Naive B cell (primary cell): ENCODE results near the gene ST14. TPM values are rescaled to one million over a fixed set of nuclear protein-coding genes. Genes with fewer than 3 reads are reported as not detected.

Source experiments
- ATAC-seq, 2 donors: fragments of 150-1000 bp; cut with Tn5 transposase; 2 replicates each; pipeline ENCODE4 v1.10.0; 2021; ENCODE audit warnings: low read depth in 2 of 2, mild to moderate bottlenecking in 2 of 2, moderate library complexity in 2 of 2
- DNase-seq: peaks from one replicate; pipeline ENCODE4 v3.0.0; 2022
- H3K27ac Mint-ChIP-seq, 6 donors: one replicate each; pipeline ENCODE4 v1.8.0; 2020 to 2022; ENCODE audit warnings: mild to moderate bottlenecking in 6 of 6, mixed read lengths in 6 of 6, moderate library complexity in 5 of 6, inconsistent platforms in 2 of 6
- H3K27me3 Mint-ChIP-seq, 3 donors: one replicate each; pipeline ENCODE4 v1.8.0; 2021 to 2022; ENCODE audit warnings: mixed read lengths in 3 of 3, mild to moderate bottlenecking in 1 of 3
- H3K36me3 Mint-ChIP-seq, 2 donors: one replicate each; pipeline ENCODE4 v1.8.0; 2020 to 2022; ENCODE audit warnings: mixed read lengths in 2 of 2, inconsistent platforms in 1 of 2, mild to moderate bottlenecking in 1 of 2
- H3K4me1 Mint-ChIP-seq, 3 donors: one replicate each; pipeline ENCODE4 v1.8.0; 2020 to 2022; ENCODE audit warnings: mixed read lengths in 3 of 3, inconsistent platforms in 1 of 3, mild to moderate bottlenecking in 1 of 3, moderate library complexity in 1 of 3
- H3K4me3 Mint-ChIP-seq, 8 donors: one replicate each; pipeline ENCODE4 v1.8.0; 2020 to 2022; ENCODE audit warnings: mild to moderate bottlenecking in 8 of 8, mixed read lengths in 8 of 8, moderate library complexity in 8 of 8, inconsistent platforms in 2 of 8
- H3K9me3 Mint-ChIP-seq, 7 donors: one replicate each; pipeline ENCODE4 v1.8.0; 2020 to 2022; ENCODE audit warnings: mixed read lengths in 7 of 7, mild to moderate bottlenecking in 5 of 7, inconsistent platforms in 2 of 7, moderate library complexity in 1 of 7
- polyA plus RNA-seq, 6 donors: library from polyadenylated mRNA; unstranded; fragments of 300-500 nt; fragmentation: Illumina TruSeq; gene quantifications; one replicate each; pipeline ENCODE4 v1.2.3, GENCODE V29; 2021; ENCODE audit warnings: low read depth in 6 of 6

The ST14 gene
- polyA plus RNA-seq, 6 donors from 2014 or later = 13.4 to 38.8 (median 20.0) TPM

GRCh38 chr11:130174642-130175041 is 15.1 kb downstream of the ST14 start:
- Mint-ChIP-seq H3K27me3 (peaks cover 0 to 7% (median 4%) of the 10 kb centered on the region in 3 donors), H3K27ac (peak overlapping the region in 2 of 6 donors; percentile 56 to 60), H3K4me3 (no peak overlapping the region), H3K4me1 (peaks cover 30 to 33% (median 30%) of the 10 kb centered on the region in 3 donors), H3K9me3 (peaks cover 2 to 11% (median 5%) of the 10 kb centered on the region in 7 donors), H3K36me3 (peaks cover 2 to 11% of the 10 kb centered on the region in 2 donors)
- DNase-seq (no peak), ATAC-seq (no peak)

GRCh38 chr11:130175898-130176297 is 16.3 kb downstream of the ST14 start:
- peak in 1 of 2 donors; percentile 14 for ATAC-seq
- Mint-ChIP-seq H3K4me3 (no peak overlapping the region), H3K9me3 (peaks cover 2 to 11% (median 5%) of the 10 kb centered on the region in 7 donors), H3K4me1 (peaks cover 33 to 41% (median 36%) of the 10 kb centered on the region in 3 donors), H3K27me3 (peaks cover 0 to 7% (median 0%) of the 10 kb centered on the region in 3 donors), H3K36me3 (peaks cover 0 to 11% of the 10 kb centered on the region in 2 donors), H3K27ac (no peak overlapping the region)
- no peak for DNase-seq

- ATAC-seq (no peak), DNase-seq (no peak)
- H3K27ac Mint-ChIP-seq = peak overlapping the region in 4 of 6 donors; percentile 7 to 94 (median 75)
- peaks cover 0 to 11% of the 10 kb centered on the region in 2 donors for H3K36me3 Mint-ChIP-seq
- peaks cover 43 to 46% (median 43%) of the 10 kb centered on the region in 3 donors for H3K4me1 Mint-ChIP-seq
- no peak overlapping the region for H3K4me3 Mint-ChIP-seq
- peaks cover 2 to 11% (median 5%) of the 10 kb centered on the region in 7 donors for H3K9me3 Mint-ChIP-seq
- no peaks in the 10 kb centered on the region for H3K27me3 Mint-ChIP-seq
Observed at GRCh38 chr11:130177782-130178181, 18.2 kb downstream of the ST14 start.

GRCh38 chr11:130178441-130179339 is 19.1 kb downstream of the ST14 start:
- ATAC-seq (no peak), DNase-seq (no peak)
- H3K9me3 Mint-ChIP-seq = peaks cover 2 to 11% (median 5%) of the 10 kb centered on the region in 7 donors
- no peaks in the 10 kb centered on the region for H3K27me3 Mint-ChIP-seq
- peaks cover 42 to 49% (median 43%) of the 10 kb centered on the region in 3 donors for H3K4me1 Mint-ChIP-seq
- H3K27ac Mint-ChIP-seq = peak overlapping the region in 5 of 6 donors; percentile 29 to 94 (median 41)
- peaks cover 0 to 11% of the 10 kb centered on the region in 2 donors for H3K36me3 Mint-ChIP-seq
- H3K4me3 Mint-ChIP-seq = peak overlapping the region in 3 of 8 donors; percentile 25 to 30 (median 29)

- DNase-seq (no peak), ATAC-seq (no peak)
- H3K27me3 Mint-ChIP-seq = no peaks in the 10 kb centered on the region
- peaks cover 0 to 8% of the 10 kb centered on the region in 2 donors for H3K36me3 Mint-ChIP-seq
- peak overlapping the region in 4 of 6 donors; percentile 70 to 94 (median 82) for H3K27ac Mint-ChIP-seq
- H3K4me3 Mint-ChIP-seq = peak overlapping the region in 2 of 8 donors; percentile 62 to 67
- H3K4me1 Mint-ChIP-seq = peaks cover 44 to 54% (median 45%) of the 10 kb centered on the region in 3 donors
- H3K9me3 Mint-ChIP-seq = peaks cover 2 to 9% (median 3%) of the 10 kb centered on the region in 7 donors
Observed at GRCh38 chr11:130179396-130180306, 20.1 kb downstream of the ST14 start.

GRCh38 chr11:130180491-130180890 is 20.9 kb downstream of the ST14 start:
- peak overlapping the region in 5 of 8 donors; percentile 60 to 82 (median 67) for H3K4me3 Mint-ChIP-seq
- H3K36me3 Mint-ChIP-seq = no peaks in the 10 kb centered on the region
- H3K27me3 Mint-ChIP-seq = no peaks in the 10 kb centered on the region
- H3K4me1 Mint-ChIP-seq = peaks cover 41 to 54% (median 45%) of the 10 kb centered on the region in 3 donors
- peak overlapping the region; percentile 44 to 94 (median 92) for H3K27ac Mint-ChIP-seq
- no peak for ATAC-seq
- peaks cover 0 to 5% (median 0%) of the 10 kb centered on the region in 7 donors for H3K9me3 Mint-ChIP-seq
- DNase-seq = no peak

- DNase-seq = no peak
- Mint-ChIP-seq H3K27ac (peak overlapping the region; percentile 44 to 94 (median 92)), H3K36me3 (no peaks in the 10 kb centered on the region), H3K4me3 (peak overlapping the region in 7 of 8 donors; percentile 29 to 82 (median 62)), H3K27me3 (no peaks in the 10 kb centered on the region), H3K9me3 (peaks cover 0 to 2% (median 0%) of the 10 kb centered on the region in 7 donors), H3K4me1 (peaks cover 41 to 54% (median 45%) of the 10 kb centered on the region in 3 donors)
- peak in 1 of 2 donors; percentile 14 for ATAC-seq
Observed at GRCh38 chr11:130180896-130181294, 21.3 kb downstream of the ST14 start.

GRCh38 chr11:130181295-130182272 is 22.0 kb downstream of the ST14 start:
- peak overlapping the region; percentile 49 to 94 (median 92) for H3K27ac Mint-ChIP-seq
- no peaks in the 10 kb centered on the region for H3K36me3 Mint-ChIP-seq
- peak overlapping the region in 7 of 8 donors; percentile 29 to 82 (median 62) for H3K4me3 Mint-ChIP-seq
- no peaks in the 10 kb centered on the region for H3K27me3 Mint-ChIP-seq
- peaks cover 41 to 54% (median 45%) of the 10 kb centered on the region in 3 donors for H3K4me1 Mint-ChIP-seq
- ATAC-seq (peak; percentile 89 to 91), DNase-seq (peak; percentile 53)
- no peaks in the 10 kb centered on the region for H3K9me3 Mint-ChIP-seq

GRCh38 chr11:130183878-130184610 is 24.5 kb downstream of the ST14 start:
- no peaks in the 10 kb centered on the region for H3K27me3 Mint-ChIP-seq
- no peaks in the 10 kb centered on the region for H3K9me3 Mint-ChIP-seq
- peak overlapping the region in 3 of 6 donors; percentile 47 to 62 (median 53) for H3K27ac Mint-ChIP-seq

GRCh38 chr11:130187096-130187495 is 27.5 kb downstream of the ST14 start:
- Mint-ChIP-seq H3K4me3 (no peak overlapping the region), H3K4me1 (peaks cover 12 to 15% (median 13%) of the 10 kb centered on the region in 3 donors), H3K9me3 (no peaks in the 10 kb centered on the region), H3K27me3 (no peaks in the 10 kb centered on the region), H3K36me3 (no peaks in the 10 kb centered on the region), H3K27ac (no peak overlapping the region)
- ATAC-seq (no peak), DNase-seq (no peak)

More at GRCh38 chr11:130183878-130184610, 24.5 kb downstream of the ST14 start:
- no peaks in the 10 kb centered on the region for H3K36me3 Mint-ChIP-seq
- peak overlapping the region in 1 of 8 donors; percentile 33 for H3K4me3 Mint-ChIP-seq
- peaks cover 40 to 44% (median 42%) of the 10 kb centered on the region in 3 donors for H3K4me1 Mint-ChIP-seq
- ATAC-seq (no peak), DNase-seq (no peak)

- no peak for DNase-seq
- no peaks in the 10 kb centered on the region for H3K27me3 Mint-ChIP-seq
- peaks cover 6 to 11% (median 8%) of the 10 kb centered on the region in 3 donors for H3K4me1 Mint-ChIP-seq
- no peak for ATAC-seq
- H3K9me3 Mint-ChIP-seq = no peaks in the 10 kb centered on the region
- H3K36me3 Mint-ChIP-seq = no peaks in the 10 kb centered on the region
- H3K27ac Mint-ChIP-seq = no peak overlapping the region
- no peak overlapping the region for H3K4me3 Mint-ChIP-seq
Observed at GRCh38 chr11:130188047-130188446, 28.5 kb downstream of the ST14 start.
